HUES64 (cell line): ENCODE measurements around the gene MEGF11.

Experiments
- H3K27ac ChIP-seq: 2 replicates; pipeline ENCODE4 v1.7.0; 2013; ENCODE audit warnings: low read depth, low read length, inconsistent platforms
- H3K27me3 ChIP-seq: 2 replicates; pipeline ENCODE4 v1.6.1; 2013; ENCODE audit warnings: mild to moderate bottlenecking, low read length; ENCODE audit not compliant: insufficient read depth
- H3K36me3 ChIP-seq: 2 replicates; pipeline ENCODE4 v1.6.1; 2013; ENCODE audit warnings: mild to moderate bottlenecking, low read length; ENCODE audit not compliant: insufficient read depth
- H3K4me1 ChIP-seq: 2 replicates; pipeline ENCODE4 v1.6.1; 2013; ENCODE audit warnings: mild to moderate bottlenecking, low read length, moderate library complexity; ENCODE audit not compliant: insufficient read depth
- H3K4me3 ChIP-seq: 2 replicates; pipeline ENCODE4 v1.5.1; 2013; ENCODE audit warnings: mild to moderate bottlenecking, low read length, moderate library complexity
- H3K9ac ChIP-seq: 2 replicates; pipeline ENCODE4 v1.6.1; 2013; ENCODE audit warnings: mild to moderate bottlenecking, low read depth, low read length
- H3K9me3 ChIP-seq: 2 replicates; pipeline ENCODE4 v1.6.1; 2013; ENCODE audit warnings: low read depth, low read length; ENCODE audit not compliant: insufficient read depth
- WGBS: fragments of 150-250, 120-280 bp; methylation state at CpG from one replicate; pipeline ENCODE4 v1.1.7; 2013; ENCODE audit warnings: missing lambda C conversion rate; 5-methylcytosine and 5-hydroxymethylcytosine counted together

Gene MEGF11

GRCh38 chr15:66165856-66166255 lies 87.7 kb downstream of the MEGF11 start:
- WGBS = 91% methylated on average over 6 of the region's 6 CpGs
- Histone ChIP-seq H3K27ac (no peak overlapping the region), H3K9ac (no peak overlapping the region), H3K36me3 (no peaks in the 10 kb centered on the region), H3K9me3 (no peaks in the 10 kb centered on the region), H3K4me1 (no peaks in the 10 kb centered on the region), H3K27me3 (no peaks in the 10 kb centered on the region), H3K4me3 (no peak overlapping the region)

GRCh38 chr15:66164788-66165187 lies 88.8 kb downstream of the MEGF11 start:
- Histone ChIP-seq H3K27ac (no peak overlapping the region), H3K4me3 (no peak overlapping the region), H3K9me3 (no peaks in the 10 kb centered on the region), H3K36me3 (no peaks in the 10 kb centered on the region), H3K9ac (no peak overlapping the region), H3K27me3 (no peaks in the 10 kb centered on the region), H3K4me1 (no peaks in the 10 kb centered on the region)
- WGBS = 92% methylated on average over 4 of the region's 4 CpGs

- Histone ChIP-seq H3K4me3 (no peak overlapping the region), H3K27me3 (no peaks in the 10 kb centered on the region), H3K9me3 (no peaks in the 10 kb centered on the region), H3K9ac (no peak overlapping the region), H3K4me1 (no peaks in the 10 kb centered on the region), H3K27ac (no peak overlapping the region), H3K36me3 (no peaks in the 10 kb centered on the region)
- WGBS = 94% methylated on average over 9 of the region's 9 CpGs
Measured at GRCh38 chr15:66163553-66163952, 90.0 kb downstream of the MEGF11 start.

GRCh38 chr15:66162286-66162685 lies 91.3 kb downstream of the MEGF11 start:
- no peaks in the 10 kb centered on the region for H3K27me3 ChIP-seq
- H3K36me3 ChIP-seq = no peaks in the 10 kb centered on the region
- H3K9ac ChIP-seq = no peak overlapping the region
- no peak overlapping the region for H3K4me3 ChIP-seq
- WGBS = 92% methylated on average over 1 of the region's 2 CpGs
- H3K4me1 ChIP-seq = no peaks in the 10 kb centered on the region
- no peaks in the 10 kb centered on the region for H3K9me3 ChIP-seq
- no peak overlapping the region for H3K27ac ChIP-seq

GRCh38 chr15:66161575-66162118 lies 91.9 kb downstream of the MEGF11 start:
- H3K9ac ChIP-seq = no peak overlapping the region
- H3K4me1 ChIP-seq = no peaks in the 10 kb centered on the region
- H3K4me3 ChIP-seq = no peak overlapping the region
- H3K27ac ChIP-seq = no peak overlapping the region
- H3K27me3 ChIP-seq = no peaks in the 10 kb centered on the region
- H3K36me3 ChIP-seq = no peaks in the 10 kb centered on the region
- no peaks in the 10 kb centered on the region for H3K9me3 ChIP-seq
- 91% methylated on average over 5 of the region's 5 CpGs for WGBS

GRCh38 chr15:66161108-66161507 lies 92.4 kb downstream of the MEGF11 start:
- 91% methylated on average over 4 of the region's 4 CpGs for whole genome bisulfite sequencing
- Histone ChIP-seq H3K36me3 (no peaks in the 10 kb centered on the region), H3K4me3 (no peak overlapping the region), H3K27me3 (no peaks in the 10 kb centered on the region), H3K4me1 (no peaks in the 10 kb centered on the region), H3K9me3 (no peaks in the 10 kb centered on the region), H3K9ac (no peak overlapping the region), H3K27ac (no peak overlapping the region)

GRCh38 chr15:66157507-66157906 lies 96.0 kb downstream of the MEGF11 start:
- no peak overlapping the region for H3K4me3 ChIP-seq
- no peaks in the 10 kb centered on the region for H3K9me3 ChIP-seq
- WGBS = 73% methylated on average over 2 of the region's 2 CpGs
- H3K36me3 ChIP-seq = no peaks in the 10 kb centered on the region
- no peaks in the 10 kb centered on the region for H3K4me1 ChIP-seq
- no peak overlapping the region for H3K27ac ChIP-seq
- no peaks in the 10 kb centered on the region for H3K27me3 ChIP-seq
- no peak overlapping the region for H3K9ac ChIP-seq

- Histone ChIP-seq H3K4me3 (no peak overlapping the region), H3K4me1 (no peaks in the 10 kb centered on the region), H3K9me3 (no peaks in the 10 kb centered on the region), H3K27ac (no peak overlapping the region), H3K27me3 (no peaks in the 10 kb centered on the region), H3K9ac (no peak overlapping the region), H3K36me3 (no peaks in the 10 kb centered on the region)
- WGBS = 95% methylated on average over 10 of the region's 10 CpGs
Measured at GRCh38 chr15:66156310-66156975, 97.1 kb downstream of the MEGF11 start.

GRCh38 chr15:66155065-66155464 lies 98.5 kb downstream of the MEGF11 start:
- H3K4me3 ChIP-seq = no peak overlapping the region
- no peaks in the 10 kb centered on the region for H3K9me3 ChIP-seq
- no peaks in the 10 kb centered on the region for H3K36me3 ChIP-seq
- no peak overlapping the region for H3K9ac ChIP-seq
- no peaks in the 10 kb centered on the region for H3K27me3 ChIP-seq
- H3K27ac ChIP-seq = no peak overlapping the region
- WGBS = 92% methylated on average over 5 of the region's 5 CpGs
- no peaks in the 10 kb centered on the region for H3K4me1 ChIP-seq

- Histone ChIP-seq H3K36me3 (no peaks in the 10 kb centered on the region), H3K27ac (no peak overlapping the region), H3K9me3 (no peaks in the 10 kb centered on the region), H3K27me3 (no peaks in the 10 kb centered on the region), H3K4me1 (no peaks in the 10 kb centered on the region), H3K9ac (no peak overlapping the region), H3K4me3 (no peak overlapping the region)
- 90% methylated on average over 4 of the region's 4 CpGs for WGBS
Measured at GRCh38 chr15:66154581-66154980, 99.0 kb downstream of the MEGF11 start.

GRCh38 chr15:66153549-66154415 lies 99.8 kb downstream of the MEGF11 start:
- no peaks in the 10 kb centered on the region for H3K9me3 ChIP-seq
- H3K36me3 ChIP-seq = no peaks in the 10 kb centered on the region
- no peak overlapping the region for H3K27ac ChIP-seq
- no peak overlapping the region for H3K9ac ChIP-seq
- WGBS = 82% methylated on average over 15 of the region's 15 CpGs
- H3K27me3 ChIP-seq = no peaks in the 10 kb centered on the region
- no peak overlapping the region for H3K4me3 ChIP-seq
- no peaks in the 10 kb centered on the region for H3K4me1 ChIP-seq
